Measurements from ENCODE around the gene TAGLN2. TPM values are rescaled to one million over a fixed set of nuclear protein-coding genes. Genes with fewer than 3 reads are reported as not detected.

Gene TAGLN2
- polyA plus RNA-seq, 12 donors, result 150 to 239 (median 173) TPM; not detected in 1

DNA sequence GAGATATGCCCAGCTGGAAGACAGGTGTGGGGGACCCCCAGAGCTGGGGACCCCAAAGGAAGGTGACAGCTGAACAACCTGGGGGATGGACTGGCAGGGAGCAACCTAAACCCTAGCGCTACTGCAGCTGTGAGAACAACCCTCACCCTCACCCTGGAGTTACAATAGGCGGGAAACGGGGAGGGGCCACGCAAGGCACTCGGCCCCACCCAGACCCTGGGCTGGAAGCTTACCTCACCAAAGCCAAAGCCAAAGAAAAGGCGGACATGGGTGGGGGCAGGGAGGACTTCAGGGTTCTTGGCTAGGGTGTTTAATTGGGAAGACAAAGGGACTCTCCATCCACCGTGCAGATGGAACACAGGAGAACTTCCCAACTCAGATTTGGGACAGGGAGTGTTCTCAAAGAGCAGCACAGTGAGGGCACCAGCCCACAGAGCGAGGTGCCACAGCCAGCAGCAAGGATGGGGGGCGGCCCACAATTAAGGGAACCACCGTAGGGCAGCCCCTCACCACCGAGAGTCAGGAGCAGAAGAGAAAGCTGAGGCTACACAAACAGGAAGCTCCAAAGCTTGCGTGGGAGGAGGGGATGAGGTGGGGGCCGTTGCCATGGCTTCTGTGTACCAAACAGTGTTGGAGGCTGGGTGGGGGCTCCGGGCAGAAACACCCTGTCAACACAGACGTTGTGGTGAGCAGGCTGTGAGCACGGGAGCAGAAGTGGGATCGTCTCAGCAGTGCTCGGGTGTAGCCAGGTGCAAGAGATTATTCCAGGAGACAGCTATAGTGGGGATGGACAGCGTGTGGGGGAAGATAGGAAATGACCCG is 1.9 kb downstream of the TAGLN2 start:
- DNase-seq, result peak; percentile 88

DNA sequence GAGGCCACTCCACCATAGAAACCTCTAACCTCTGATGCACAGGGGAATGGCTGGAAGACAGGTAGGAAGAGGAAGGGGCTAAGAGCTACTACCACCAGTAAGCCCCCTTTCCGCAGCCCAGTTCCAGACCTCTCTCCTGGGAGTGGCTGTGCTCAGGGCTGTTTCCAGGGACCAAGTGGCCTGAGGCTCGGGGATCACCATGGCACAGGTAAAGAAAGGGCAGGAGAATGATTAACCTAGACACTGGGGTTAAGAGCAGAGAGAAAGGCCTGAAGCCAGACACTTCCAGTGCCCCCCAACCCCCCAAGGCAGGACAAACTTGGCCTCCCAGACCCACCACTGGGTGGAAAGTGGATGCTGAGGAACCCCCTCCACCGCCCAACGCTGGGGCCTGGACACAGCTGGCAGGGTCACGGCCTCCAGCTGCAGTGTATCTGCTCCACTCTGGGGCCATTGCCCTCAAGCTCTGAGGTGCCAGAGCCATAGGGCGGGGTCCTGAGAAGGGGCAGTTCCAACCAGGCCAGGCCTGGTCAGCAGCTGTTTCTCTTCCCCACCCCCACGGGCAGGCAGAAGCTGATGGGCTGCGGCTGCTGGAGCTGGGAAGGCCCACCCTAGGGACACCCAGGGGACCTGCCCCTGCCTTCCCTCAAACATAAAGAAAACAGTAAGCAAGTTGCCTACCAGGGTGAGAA is 2.6 kb downstream of the TAGLN2 start:
- peak; percentile 65 for DNase-seq

DNA sequence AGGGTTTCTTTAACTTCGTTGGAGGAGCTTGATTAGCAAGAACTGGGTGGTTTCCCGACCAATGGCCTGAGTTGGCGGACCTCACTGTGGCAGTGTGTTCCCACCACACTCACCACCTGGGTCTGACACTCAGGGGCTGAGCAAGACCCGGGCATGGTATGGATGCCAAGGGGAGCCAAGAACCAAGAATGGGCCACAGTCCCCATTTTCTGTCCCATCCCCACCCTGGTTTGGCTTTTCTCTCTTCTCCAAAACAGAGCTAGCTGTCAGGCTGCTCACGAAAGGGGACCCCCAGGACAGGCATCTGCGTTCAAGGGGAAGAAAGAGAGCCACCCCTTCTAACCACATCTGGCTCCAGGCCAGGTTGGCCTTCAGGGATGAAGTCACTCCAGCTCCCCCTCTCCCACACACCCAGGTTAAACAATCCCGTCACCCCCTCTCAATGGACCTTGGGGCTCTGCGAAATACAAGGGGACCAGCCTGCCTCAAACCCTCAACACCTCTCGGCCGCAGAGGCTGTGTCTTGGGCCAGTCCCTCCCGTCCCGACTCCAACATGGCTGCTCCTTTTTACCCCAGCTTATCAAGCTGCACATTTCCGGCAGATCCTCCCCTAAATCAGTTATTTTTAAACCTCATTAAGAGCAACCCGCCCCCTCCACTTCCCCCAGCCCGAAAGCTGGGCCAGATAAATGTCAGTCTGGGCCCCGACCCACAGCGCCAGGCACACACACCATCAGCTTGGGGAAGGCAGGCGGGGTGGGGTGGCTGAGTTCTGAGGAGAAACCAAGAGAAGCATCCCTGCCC is 3.4 kb downstream of the TAGLN2 start:
- DNase-seq, result no peak

DNA sequence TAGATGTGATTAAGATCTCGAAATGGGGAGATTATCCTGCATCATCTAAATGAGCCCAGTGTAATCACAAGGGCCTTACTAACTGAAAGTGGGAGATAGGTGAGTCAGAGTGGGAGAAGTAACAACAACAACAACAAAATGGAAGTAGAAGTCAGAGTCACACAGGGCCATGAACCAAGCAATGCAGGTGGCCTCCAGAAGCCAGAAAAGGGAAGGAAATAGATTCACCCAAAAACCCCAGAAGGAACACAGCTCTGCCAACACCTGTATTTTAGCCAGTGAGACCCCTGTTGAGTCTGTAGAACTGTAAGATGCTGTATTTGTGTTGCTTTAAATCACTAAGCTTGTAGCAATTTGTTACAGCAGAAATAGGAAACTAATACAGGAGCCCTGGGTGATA is 4.1 kb downstream of the TAGLN2 start:
- no peak for DNase-seq

DNA sequence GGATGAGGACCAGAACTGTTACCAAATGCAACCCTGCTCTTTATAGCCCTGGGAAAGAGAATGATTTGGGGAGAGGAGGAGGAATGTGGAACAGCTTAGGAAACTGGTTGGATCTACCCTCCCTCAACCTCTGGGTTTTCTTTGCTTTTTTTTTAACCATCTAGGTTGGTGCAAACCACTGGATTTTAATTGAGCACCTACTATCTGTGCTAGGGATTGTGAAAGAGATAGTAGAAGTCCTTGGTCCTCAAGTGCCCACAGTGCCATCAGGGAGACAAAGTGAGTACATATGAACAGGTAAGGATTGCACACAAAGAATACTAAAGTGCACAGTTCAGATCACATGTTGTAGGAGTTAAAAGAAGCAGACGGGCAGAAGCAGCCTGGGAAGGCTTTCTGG is 4.7 kb downstream of the TAGLN2 start:
- no peak for DNase-seq

DNA sequence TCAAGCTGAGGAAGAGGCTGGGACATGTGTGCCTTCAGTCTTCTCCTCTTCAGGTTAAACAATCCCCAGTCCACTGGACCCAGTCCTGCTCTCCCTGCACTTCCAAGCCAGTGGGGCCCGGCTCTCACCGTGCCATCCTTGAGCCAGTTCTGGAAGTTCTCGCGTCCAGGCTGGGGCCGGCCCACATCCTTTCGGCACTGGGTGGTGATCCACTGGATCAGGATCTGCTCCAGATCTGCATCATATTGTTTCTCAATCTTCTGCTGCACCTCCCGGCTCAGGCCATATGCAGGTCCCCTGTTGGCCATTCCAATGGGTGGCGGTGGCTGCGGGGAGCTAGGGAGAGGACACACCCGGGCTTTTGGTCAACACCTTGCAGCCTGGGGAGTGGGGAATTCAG is 5.1 kb downstream of the TAGLN2 start:
- no peak for DNase-seq

DNA sequence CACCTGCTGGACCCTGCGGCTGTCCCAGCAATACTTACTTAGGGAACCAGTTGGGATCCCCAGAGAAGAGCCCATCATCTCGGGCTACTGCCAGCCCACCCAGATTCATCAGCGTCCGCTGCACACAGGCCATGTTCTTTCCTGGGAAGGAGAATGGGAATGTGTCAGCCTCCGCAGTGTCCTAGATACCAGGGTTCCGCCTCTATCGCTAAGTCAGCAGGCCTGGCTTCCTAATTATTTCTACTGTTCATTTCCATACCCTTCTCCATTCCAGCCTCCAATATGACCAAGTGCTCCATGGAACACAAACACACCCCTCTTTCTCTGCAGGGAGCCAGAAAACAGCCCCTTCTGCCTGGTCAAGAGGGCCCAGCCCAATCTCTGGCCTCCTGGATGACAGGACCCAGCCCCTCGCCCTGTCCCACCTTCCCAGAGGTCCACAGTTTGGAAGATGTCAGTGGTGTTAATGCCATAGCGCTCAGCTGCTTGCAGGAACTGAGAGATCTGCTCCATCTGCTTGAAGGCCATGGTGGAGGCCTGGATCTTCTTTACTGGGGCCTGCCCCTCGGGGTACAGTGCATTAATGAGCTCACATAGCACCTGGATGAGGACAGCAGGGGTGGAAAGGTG is 6.0 kb downstream of the TAGLN2 start:
- DNase-seq, result no peak

DNA sequence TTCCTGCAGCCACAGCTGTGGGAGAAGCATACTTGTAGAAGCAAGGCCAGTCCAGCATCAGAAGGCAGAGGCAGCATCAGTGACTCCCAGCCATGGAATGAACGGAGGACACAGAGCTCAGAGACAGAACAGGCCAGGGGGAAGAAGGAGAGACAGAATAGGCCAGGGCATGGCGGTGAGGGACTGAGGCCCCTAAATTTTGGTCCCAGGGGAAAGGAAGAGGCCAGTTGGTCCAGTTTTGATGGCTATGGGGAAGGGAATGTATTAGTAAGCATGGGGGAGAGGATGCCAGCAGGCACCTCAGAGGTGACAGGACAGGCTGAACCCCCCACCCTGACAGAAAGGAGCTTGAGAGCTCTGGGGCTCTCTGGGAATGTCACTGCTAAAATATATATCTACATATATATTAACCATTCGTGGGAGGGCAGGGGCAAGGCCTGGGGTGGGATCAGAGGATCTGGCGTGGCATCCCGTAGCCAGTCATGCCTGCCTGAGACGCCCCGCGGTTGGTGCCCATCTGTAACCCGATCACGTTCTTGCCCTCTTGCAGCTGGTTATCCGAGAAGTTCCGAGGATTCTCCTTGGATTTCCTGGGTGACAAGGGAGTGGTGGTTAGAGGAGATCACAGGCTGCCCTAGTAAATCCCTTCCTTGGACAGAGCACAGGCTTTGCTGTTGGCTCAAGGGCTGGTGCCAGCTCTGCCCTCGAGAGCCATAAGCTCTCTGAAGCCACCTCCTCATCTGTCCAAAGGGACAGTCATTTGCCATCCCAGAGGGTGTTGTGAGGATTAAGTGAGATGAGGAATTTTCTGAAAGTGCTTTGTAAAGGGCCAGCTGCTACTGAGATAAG is 6.7 kb downstream of the TAGLN2 start:
- no peak for DNase-seq

DNA sequence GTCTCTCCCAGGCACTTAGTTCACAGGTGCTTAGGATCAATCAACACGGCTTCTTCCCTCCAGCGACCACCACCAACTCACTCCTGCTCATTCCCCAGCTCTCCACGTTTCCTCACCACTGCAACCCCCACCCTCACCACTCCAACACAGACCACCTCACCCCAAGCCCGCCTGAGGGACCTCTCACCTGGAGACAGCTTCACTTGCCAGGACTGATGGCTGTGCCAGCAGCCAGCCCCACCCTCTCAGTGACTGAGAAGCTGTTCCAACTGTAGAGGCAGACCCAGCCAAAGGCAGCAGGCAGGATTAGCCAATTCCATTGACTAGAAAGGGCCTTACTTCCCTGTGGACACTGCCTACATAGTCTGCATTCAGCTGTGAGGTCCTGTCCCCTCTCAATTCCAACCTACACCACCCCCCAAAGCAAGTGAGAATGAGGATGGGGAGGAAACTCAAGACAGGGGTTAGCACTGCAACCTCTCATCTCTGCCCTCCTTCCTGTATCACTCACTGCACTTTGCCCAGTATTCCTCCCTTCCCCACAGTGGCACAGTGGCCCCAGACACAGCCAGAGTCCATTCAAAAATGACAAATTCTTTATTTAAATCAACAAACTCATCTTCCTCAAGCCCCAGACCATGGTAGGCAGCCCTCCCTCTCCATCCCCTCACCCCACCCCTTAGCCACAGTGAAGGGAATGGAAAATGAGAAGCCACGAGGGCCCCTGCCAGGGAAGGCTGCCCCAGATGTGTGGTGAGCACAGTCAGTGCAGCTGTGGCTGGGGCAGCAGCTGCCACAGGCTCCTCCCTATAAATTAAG is 7.6 kb downstream of the TAGLN2 start:
- no peak for DNase-seq

DNA sequence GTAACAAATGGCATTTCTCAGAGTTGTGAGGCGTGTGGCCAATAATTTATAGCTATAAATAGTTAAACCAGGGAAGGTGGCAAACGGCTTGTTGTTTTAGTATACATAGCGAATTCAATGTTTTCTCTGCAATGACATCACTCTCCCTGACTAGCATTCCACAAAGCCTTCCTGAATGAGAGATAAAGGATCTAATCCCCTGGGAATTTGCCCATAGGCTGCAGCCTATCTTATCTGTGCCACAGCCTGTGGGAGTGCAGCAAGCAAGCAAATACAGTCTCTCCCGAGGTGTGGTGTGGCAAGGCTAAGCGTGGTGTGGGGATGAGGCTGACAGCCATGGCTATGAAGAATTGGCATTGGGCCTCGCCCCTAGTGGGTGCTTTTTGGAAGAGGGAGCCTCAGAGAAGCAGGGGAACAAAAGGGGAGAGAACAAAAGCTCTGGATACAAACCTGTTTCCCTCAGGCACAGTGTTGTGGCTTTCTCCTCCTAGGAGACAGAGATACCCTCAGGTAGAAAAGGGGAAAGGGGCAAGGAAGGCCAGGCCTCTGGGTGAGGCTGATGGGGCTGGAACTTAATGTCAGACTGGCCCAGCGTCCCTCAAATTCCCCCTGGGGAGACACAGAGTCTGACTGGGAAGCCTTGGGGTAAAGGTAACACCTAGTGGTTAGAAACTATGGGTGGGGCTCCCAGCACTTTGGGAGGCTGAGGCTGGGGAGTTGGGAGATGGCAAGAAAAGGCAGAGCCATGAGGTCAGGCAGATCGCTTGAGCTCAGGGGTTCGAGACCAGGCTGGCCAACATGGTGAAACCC is 8.9 kb downstream of the TAGLN2 start:
- DNase-seq, result no peak

DNA sequence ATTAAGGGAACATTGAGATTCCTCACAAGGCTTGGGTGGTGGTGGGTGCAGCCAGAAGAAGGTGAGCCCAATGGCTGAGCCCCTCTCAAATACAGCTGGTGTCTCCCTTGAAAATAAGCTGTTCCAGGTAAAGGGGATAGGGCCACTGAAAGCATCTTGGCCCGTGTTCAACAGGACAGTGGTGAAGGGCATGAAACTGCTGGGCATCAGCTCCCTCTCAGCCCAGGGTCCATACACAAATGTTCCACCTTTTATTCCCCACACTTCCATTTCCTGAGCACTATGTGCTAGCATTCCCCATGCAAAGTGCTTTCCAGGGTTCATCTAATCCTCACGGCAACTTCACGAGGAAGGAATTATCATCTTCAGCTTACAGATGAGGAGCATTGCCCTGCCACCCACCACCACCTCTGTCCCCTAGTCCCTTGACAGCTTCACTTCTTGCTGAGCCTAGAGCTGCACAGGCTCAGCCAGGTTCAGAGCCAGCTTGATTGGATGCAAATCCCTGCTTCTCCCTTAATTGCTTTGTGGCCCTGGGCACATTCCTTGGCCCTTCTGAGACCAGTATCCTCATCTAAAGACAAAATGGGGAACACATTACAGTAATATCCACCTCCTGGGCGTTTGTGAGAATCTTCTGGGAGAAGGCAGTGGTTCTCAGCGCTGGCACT is 9.6 kb downstream of the TAGLN2 start:
- DNase-seq, result no peak

DNA sequence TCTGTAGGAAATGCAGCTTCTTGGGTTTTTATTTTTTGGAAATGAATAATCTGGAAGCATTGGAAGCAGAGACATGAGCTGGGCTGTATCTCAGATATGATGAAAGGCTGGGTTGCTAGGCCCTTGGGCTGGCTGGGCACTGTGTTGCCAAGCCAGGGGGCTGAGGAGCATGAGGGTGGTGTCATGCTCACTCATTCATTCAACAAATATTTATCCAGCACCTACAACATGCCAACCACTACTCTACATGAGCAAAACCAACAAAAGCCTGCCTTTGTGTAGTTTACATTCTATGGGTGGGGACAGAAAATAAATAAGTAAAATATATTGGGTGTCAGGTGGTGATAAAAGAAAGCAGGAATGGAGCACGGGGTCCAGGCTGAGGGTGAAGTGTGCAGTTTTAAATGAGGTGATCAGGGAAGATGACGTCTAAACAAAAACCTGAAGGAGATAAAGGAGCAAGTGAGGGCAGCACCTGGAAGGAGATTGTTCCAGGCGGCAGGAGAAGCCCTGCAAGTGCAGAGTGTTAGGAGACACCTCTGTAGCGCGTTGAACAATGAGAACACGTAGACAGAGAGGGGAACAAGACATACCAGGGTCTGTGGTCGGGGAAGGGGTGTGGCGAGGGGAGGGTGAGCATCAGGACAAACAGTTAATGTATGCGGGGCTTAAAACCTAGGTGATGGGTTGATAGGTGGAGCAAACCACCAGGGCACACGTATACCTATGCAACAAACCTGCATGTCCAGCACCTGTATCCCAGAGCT is 10.9 kb downstream of the TAGLN2 start:
- no peak for DNase-seq

DNA sequence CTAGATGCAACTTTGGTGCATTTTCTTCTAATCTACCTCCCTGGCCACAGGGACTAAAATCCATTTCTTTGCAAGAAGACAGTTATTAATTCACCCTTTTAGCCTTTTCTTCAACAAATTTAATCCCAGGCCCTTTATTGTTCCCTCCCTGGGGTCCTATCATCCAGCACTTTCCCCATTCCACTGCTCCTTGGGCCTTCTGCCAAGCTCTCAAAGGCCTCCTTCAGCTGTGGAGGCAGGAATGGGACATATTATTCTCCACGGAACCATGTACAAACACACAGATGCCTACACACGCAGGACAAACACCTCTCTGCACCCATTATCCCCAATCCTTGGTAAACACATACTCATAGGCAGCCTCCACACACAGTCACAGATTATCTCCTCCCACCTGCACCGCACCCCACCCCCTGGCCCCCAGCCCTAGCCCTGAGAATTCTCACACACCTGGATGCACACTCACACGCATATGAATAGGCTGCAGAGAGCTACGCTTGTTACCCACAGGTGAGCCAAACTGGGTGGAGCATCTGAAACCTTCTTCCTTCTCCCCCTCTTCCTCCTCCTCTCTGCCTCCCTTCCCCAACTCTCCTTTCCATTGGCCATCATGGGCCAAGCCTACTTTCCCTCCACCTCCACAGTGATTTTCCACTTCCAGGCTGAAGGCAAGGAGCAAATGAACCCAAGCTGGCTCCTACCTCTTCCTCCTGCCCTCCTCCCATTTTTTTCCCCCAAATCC is 11.7 kb downstream of the TAGLN2 start:
- DNase-seq, result no peak

DNA sequence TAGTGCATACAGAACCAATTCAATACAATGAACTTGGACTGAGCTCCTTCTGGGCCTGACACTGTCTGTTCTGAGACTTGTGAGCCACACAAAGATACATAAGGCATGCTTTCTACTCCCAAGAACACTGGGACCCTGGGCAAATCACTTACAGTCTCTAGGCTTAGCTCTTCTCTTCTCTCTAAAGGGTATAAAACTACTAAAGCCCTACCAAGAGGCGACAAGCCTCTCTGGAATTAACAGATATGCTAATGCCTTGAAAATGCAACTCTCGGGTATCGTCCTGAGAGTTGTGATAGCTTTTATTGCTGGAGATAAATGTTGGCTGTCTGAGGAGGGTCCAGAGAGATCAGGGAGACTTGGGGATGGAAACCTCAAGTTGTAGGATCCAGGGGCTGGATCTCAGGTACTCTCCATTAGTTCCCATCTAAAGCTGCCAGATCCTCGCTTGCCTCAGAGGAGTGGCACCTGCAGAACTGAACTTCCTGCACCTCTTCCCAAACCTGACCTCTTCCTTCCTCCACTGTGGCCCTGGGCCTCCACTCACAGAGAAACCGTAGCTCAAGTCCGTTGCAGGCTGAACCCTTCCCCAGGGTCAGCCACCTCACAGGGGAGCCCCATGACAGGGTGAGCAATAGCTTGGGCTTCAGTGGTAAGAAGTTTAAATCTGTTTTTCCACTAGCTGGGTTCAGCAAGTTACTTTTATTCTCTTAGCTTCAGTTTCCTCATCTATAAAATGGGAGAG is 13.8 kb downstream of the TAGLN2 start:
- DNase-seq, result no peak

DNA sequence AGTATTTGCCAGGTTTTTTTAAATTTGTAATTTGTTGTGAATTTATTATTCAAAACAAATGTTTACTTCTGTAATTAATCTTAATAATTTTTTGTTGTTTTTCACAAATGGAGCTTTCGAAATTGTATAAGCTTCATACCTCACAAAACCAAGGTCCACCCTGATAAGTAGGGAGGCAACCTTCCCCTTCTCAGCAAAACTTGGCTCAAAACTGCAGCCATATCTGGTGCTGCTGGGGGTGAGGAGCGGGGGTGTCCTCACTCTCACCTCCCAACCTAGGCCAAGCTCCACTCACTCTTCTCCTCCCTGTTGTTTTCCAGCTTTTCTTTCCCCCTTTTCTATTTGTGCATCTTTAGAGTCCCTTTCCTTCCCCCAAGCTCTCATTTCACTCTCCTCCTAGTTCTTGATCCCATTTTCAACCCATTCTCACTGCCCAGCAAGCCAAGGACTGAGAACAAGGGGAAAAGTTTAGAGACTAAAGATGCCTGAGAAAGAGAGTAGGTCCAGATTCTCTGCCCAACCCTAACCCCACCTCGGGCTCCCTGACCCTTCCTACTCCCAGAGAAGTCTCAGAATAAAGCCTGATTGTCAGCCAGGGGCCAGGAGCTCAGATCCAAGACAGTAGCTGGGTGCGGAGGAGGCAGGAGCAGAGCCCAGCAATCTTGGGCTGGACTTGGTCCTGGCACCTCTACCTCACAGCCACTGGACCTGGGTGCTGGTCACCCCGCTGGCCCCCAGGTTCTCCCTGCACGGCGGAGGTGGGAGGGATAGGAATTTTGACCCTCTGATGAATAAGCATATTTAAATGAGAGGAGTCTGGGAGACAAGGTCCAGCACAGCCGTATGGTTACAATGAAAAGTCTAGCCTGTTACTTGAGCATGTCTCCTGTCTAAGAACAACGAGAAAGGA is 17.0 kb downstream of the TAGLN2 start:
- DNase-seq, result no peak
